ENCODE data around the gene RACK1. TPM values are rescaled to one million over a fixed set of nuclear protein-coding genes. Genes with fewer than 3 reads are reported as not detected.

The RACK1 gene
- total and polyA plus RNA-seq, 2 of the 8 experiments (the other 6 are each of a cell fraction or from before 2014, with no cell fraction given) = 2,589 to 7,971 TPM

DNA sequence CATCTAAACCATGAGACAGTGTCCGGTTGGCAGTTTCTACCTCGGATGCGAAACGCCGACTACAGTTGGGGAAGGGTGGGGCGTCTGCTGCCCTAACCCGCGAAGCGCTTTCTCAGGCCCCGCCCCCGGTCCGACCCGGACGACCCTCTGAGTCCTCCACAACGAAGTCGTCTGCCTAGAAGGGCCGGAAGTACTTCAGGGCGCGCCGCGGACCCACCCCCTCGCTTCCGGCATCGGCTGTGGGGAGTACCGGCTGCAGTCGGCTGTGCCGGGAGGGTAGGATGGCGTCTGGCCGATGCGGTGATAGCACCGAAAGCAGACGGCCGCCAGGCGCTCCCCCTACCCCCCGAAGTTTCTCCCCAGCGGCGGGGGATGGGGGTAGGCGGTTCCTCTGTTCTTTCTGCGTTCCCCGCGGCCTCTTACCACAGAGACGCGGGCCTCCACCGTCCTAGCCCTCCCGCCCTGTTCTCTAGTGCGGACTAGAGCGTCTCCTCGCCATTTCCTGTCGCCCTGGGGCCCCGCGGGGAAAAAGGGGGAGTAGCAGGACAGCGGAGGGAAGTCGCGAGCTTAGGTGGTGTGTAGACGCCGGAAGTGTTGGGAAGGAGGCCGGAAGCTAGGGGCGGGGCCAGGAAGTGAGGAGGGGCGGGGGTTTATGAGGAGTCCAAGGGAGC is 20.5 kb downstream of the RACK1 start, which contains the start of gene TRIM41 (continued):
- TF ChIP-seq, protein P1, sequence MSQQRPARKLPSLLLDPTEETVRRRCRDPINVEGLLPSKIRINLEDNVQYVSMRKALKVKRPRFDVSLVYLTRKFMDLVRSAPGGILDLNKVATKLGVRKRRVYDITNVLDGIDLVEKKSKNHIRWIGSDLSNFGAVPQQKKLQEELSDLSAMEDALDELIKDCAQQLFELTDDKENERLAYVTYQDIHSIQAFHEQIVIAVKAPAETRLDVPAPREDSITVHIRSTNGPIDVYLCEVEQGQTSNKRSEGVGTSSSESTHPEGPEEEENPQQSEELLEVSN (IDR thresholded peaks at IDR 0.05) = no peak
- TF ChIP-seq GABPA (IDR thresholded peaks at IDR 0.05; ENCODE audit: borderline replicate concordance, insufficient read depth, low read length) (peak; percentile 94), TBP (IDR thresholded peaks at IDR 0.05; ENCODE audit: low read depth, low read length) (peak; percentile 84), KDM1A (IDR thresholded peaks at IDR 0.05; ENCODE audit: borderline replicate concordance, low read length) (no peak), SIX5 (IDR thresholded peaks at IDR 0.05; ENCODE audit: low read depth, low read length) (no peak)
- TF ChIP-seq, protein P2, sequence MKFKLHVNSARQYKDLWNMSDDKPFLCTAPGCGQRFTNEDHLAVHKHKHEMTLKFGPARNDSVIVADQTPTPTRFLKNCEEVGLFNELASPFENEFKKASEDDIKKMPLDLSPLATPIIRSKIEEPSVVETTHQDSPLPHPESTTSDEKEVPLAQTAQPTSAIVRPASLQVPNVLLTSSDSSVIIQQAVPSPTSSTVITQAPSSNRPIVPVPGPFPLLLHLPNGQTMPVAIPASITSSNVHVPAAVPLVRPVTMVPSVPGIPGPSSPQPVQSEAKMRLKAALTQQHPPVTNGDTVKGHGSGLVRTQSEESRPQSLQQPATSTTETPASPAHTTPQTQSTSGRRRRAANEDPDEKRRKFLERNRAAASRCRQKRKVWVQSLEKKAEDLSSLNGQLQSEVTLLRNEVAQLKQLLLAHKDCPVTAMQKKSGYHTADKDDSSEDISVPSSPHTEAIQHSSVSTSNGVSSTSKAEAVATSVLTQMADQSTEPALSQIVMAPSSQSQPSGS (IDR thresholded peaks at IDR 0.05; ENCODE audit: low read length) = no peak
